ENCODE measurements around the gene AP3S1.
A peak's percentile ranks its signal among the peaks of the same experiment; 100 is the strongest.

The AP3S1 gene

DNA sequence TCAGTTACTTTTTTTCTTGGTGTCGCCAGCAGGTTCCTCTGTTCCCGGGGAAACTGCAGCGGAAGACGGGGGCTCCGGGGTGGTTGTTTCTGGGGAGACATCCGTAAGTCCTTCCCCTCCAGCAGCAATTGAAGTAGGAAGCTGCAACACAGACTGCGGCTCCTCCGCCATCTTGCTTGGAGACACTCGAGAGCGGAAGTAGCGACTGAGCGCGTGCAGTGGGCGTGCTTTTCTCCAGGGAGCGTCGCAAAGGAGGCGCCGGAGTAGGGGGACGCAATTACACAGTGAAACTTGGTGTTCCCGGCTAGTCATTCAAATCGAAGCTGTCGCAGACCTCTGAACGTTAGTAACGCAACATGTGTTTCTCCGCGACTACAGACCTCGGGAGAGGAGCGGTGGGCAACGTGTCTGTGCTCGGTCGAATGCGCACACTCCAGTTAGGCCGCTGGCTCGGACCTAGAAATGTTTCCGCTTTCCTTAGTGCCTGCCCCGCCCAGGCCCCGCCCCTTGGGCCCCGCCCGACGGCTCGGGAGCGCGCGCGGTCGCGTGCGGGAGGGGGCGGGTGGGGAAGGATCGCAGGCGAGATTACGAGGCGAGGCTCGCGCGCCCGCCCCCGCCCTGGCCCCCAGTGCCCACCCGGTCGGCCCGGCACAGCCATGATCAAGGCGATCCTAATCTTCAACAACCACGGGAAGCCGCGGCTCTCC, at the start of gene AP3S1, which contains the start of gene ATG12:
TSS of gene AP3S1 (plus strand) at position 554 of the 707 bp plus-strand sequence. CDS start at position 657, 103 bp downstream.
TSS of gene ATG12 (minus strand) at position 184 of the 707 bp plus-strand sequence. CDS start at position 171, 13 bp downstream.
- DNase-seq (ENCODE audit: low read depth), result peak; percentile 77
- TF ChIP-seq, protein P1, sequence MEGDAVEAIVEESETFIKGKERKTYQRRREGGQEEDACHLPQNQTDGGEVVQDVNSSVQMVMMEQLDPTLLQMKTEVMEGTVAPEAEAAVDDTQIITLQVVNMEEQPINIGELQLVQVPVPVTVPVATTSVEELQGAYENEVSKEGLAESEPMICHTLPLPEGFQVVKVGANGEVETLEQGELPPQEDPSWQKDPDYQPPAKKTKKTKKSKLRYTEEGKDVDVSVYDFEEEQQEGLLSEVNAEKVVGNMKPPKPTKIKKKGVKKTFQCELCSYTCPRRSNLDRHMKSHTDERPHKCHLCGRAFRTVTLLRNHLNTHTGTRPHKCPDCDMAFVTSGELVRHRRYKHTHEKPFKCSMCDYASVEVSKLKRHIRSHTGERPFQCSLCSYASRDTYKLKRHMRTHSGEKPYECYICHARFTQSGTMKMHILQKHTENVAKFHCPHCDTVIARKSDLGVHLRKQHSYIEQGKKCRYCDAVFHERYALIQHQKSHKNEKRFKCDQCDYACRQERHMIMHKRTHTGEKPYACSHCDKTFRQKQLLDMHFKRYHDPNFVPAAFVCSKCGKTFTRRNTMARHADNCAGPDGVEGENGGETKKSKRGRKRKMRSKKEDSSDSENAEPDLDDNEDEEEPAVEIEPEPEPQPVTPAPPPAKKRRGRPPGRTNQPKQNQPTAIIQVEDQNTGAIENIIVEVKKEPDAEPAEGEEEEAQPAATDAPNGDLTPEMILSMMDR (conservative IDR thresholded peaks at IDR 0.05; ENCODE audit: low read depth, low read length), result no peak
- H3K4me3 ChIP-seq (ENCODE audit: low read length), result peak within 1 kb of the TSS; percentile 97

DNA sequence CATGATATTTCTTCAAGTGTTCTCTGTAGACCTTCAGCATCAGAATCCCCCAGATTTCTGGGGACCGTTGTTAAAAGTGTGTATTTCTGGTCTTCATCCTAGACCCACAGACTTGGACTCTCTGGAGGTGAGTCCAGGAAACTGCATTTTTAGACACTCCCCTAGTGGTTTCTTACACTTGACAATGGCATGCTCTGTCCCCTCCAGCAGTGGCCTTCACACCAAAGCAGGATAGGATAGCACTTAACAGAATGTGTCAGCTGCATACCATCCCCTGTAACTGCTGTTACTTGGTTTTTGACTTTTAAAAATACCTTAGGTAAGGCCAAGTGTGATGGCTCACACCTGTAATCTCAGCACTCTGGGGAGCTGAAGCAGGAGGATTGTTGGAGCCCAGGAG, 46.0 kb upstream of the AP3S1 start:
- H3K4me3 ChIP-seq (ENCODE audit: low read length), result no peak overlapping the region
- DNase-seq (ENCODE audit: low read depth), result no peak
- TF ChIP-seq, protein P1 (conservative IDR thresholded peaks at IDR 0.05; ENCODE audit: low read depth, low read length), result no peak

GRCh38 chr5:115796656-115797055, 45.1 kb upstream of the AP3S1 start:
- TF ChIP-seq, protein P1 (conservative IDR thresholded peaks at IDR 0.05; ENCODE audit: low read depth, low read length), result no peak
- no peak overlapping the region for H3K4me3 ChIP-seq (ENCODE audit: low read length)
- DNase-seq (ENCODE audit: low read depth), result no peak

DNA sequence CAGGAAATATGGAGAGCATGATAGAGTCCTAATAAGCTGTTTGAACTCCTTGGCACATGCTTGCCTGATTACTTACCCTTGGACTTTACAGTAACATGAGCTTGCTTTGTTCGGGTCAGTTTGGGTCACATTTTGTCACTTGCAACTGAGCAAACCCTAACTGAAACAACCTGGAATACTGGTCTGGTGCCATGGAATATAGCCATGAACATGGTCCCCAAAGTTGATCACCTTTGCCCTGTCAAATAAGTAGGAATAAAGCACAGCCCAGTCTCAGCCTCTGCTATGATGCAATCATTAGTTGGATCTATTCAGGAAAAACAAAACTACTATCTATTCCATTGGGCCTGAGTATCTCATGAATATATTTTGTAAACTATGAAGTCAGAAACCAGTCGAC, 43.5 kb upstream of the AP3S1 start:
- TF ChIP-seq, protein P1 (conservative IDR thresholded peaks at IDR 0.05; ENCODE audit: low read depth, low read length), result no peak

DNA sequence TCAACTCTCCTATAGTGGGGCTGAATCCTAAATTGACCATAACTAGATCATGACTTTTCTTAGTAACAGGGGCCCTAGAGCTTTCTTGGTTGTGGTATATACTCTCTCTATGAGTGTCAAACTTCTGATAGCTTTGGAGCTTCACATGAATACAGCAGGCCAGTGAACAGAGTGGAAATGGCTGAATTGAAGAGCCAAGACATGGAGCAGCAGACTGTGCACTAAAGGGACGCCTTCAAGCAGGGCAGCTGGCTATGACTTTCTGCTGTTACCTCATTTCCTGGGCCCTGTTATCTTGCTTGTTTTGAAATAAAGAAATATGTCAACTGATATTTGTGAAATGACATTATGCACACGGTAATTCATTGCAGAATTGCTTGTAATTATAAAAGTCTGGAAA, 41.6 kb upstream of the AP3S1 start:
- TF ChIP-seq, protein P1 (conservative IDR thresholded peaks at IDR 0.05; ENCODE audit: low read depth, low read length), result no peak
- no peak for DNase-seq (ENCODE audit: low read depth)

More for the DNA sequence above, 43.5 kb upstream of the AP3S1 start:
- no peak for DNase-seq (ENCODE audit: low read depth)
- H3K4me3 ChIP-seq (ENCODE audit: low read length), result no peak overlapping the region

DNA sequence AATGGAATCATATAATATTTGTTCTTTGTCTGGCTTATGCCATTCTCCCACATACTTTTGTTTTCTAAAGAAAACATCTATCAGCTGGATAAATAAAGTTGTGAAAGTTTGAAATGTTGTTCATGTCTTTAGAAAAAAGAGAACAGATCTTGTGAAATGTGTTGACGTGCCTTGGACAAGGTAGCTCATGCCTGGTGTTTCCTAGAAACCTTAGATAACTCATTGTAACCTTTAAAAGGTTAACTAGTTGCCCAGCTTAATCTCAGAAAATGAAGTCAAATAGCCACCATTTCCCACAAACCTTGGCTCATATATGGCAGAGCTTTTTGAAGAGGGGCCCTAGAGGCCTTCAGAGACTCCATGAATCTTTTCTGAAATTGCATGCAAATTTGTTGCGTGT, 40.6 kb upstream of the AP3S1 start:
- no peak overlapping the region for H3K4me3 ChIP-seq (ENCODE audit: low read length)
- DNase-seq (ENCODE audit: low read depth), result no peak
- TF ChIP-seq, protein P1 (conservative IDR thresholded peaks at IDR 0.05; ENCODE audit: low read depth, low read length), result no peak

More for the DNA sequence above, 41.6 kb upstream of the AP3S1 start:
- no peak overlapping the region for H3K4me3 ChIP-seq (ENCODE audit: low read length)

GRCh38 chr5:115801984-115802383, 39.8 kb upstream of the AP3S1 start:
- DNase-seq (ENCODE audit: low read depth), result no peak
- TF ChIP-seq, protein P1 (conservative IDR thresholded peaks at IDR 0.05; ENCODE audit: low read depth, low read length), result no peak

More at GRCh38 chr5:115801984-115802383, 39.8 kb upstream of the AP3S1 start:
- H3K4me3 ChIP-seq (ENCODE audit: low read length), result no peak overlapping the region
